ENCODE data around the gene PUM2. TPM values are rescaled to one million over a fixed set of nuclear protein-coding genes. Genes with fewer than 3 reads are reported as not detected.

Gene PUM2
- total RNA-seq, 1 experiment from 2014 or later: 25.7 TPM

- no peak for DNase-seq (ENCODE audit: low read depth)
These were observed 132.0 kb downstream of the PUM2 start for GRCh38 chr2:20218331-20219320.

- DNase-seq (ENCODE audit: low read depth): peak; percentile 70
These were observed 133.3 kb downstream of the PUM2 start for GRCh38 chr2:20217041-20217970.

DNA sequence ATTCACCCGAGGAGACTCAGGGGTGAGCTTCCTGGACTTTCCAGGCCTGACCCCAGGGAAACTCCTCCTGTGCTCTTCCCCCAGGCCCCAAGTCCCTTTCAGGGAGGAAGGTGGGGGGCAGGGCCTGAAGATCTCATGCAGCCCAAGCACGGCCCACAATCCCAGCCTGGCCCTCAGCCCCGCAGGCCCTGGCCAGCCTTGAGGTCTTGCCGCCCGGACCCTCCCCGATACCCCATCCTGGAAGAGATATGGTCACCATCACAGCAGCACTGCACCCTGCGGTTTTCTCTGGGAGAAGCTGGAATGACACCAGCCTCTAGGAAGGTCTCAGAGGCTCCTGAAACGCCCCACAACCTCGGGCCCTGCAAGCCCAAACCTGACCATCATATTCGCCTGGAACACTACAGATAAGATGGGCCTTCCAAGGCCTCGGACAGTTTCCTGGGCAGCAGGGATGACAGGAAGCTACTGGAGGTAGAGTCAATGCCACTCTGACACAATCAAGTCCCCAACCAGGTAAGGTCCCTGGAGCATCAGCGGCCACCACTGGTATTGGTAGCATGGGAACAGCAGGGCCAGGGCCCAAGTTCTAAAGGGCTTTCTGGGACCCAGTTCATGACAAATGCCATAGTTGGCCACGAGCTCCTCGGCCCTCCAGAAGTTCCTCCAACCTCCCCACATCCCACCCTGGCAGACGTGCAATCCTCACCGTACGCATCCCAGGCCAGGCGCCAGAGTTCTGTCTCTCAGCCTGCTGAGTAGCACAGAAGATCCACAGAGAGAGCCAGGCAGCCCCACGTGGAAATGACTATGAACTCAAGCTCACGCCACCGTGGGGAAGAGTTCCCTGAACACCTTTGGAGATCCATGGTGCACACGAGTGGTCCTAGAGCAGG lies 134.3 kb downstream of the PUM2 start:
- no peak for DNase-seq (ENCODE audit: low read depth)

- no peak for DNase-seq (ENCODE audit: low read depth)
These were observed 135.2 kb downstream of the PUM2 start for GRCh38 chr2:20215183-20216040.

DNA sequence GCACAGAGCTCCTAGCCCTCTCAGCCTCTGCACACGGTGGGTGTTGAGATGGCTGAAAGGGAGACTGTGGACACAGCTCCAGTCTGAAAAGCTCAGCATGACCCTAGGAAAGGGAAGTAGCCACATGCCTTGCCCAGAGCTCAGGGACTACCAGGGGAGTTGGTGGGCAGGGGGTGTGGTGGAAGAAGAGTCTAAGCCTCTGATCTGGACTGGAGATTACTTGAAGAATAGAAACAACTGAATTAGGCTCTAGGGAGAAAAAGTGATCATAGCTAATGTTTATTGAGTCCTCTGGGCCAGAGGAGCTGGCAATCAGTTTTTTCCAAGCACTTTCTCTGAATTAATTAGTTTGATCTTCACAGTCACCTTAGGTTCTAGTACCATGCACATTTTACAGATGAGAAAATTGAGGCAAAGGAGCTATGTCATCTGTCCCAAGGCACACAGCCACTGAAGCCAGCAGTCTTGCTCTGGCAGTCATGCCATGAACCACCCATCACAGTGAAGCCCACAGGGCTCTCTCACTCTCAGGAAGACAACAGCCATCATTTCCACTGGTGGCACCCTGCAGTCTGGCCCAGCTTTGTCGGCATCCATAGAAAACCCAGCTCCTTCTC lies 136.0 kb downstream of the PUM2 start:
- DNase-seq (ENCODE audit: low read depth): no peak

DNA sequence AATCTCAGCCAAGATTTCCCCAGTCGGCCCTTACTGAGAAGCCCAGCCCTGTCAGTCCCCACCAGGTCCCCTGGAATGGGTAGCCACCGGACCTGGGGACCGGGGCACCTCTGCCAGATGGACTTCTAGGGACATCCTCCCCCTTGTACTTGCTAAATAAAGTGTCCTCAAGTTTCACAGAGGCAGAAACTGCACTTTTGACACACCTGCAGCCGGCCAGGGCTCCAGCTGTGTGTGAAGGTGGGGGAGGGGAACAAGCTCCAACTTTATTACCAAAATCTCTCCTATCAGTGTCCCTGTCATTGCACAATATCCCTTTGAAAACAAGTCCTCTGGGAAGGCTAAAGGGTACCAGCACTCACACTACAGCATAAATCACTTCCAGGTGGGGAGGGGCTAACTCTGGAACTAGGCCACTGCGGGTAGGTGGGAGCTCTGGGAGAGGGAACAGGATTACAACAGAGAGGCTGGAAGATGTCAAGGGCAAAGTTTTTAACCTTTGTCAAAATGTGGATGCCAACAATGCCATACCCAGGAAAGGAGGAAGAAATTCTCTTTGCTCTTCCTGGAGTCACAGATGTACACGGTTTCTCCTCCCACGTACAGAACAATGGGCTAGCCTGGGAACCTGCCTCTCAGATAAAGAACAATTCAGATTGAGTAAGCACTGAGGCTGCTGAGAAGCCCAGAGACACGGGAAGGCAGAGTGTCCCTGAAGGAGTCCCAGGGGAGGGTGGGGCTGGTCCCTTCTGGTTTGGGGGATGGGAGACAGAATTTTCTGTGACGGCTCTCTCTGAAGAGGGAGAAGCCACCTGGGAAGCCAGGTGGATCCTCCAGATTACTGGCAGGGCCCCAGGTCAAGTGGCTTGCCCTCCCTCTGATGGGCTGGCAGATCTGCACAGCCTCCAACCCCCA lies 136.7 kb downstream of the PUM2 start:
- DNase-seq (ENCODE audit: low read depth): no peak

GRCh38 chr2:20212871-20213503 lies 137.7 kb downstream of the PUM2 start:
- DNase-seq (ENCODE audit: low read depth): no peak

GRCh38 chr2:20212459-20212870 lies 138.2 kb downstream of the PUM2 start:
- DNase-seq (ENCODE audit: low read depth): no peak

- DNase-seq (ENCODE audit: low read depth): no peak
These were observed 138.7 kb downstream of the PUM2 start for GRCh38 chr2:20211860-20212458.

DNA sequence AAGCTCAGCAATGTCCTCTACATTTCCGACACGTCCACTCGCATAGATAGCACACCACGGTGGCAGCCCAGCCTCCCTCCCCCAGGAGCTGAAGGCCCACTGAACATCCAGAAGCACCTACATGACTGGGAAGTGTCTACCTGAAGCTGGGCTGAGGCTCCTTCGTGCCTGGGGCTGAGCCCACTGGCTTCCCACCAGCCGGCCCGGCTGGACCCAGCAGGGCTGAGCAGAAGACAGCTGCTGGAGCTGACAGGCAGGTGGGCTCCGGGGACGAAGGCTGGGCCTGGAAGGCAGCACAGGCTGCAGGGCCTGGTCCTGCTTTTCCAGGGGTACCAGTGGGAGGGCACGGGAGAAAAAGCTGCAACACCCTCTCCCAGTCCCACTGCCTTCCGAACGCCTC lies 139.2 kb downstream of the PUM2 start:
- no peak for DNase-seq (ENCODE audit: low read depth)

DNA sequence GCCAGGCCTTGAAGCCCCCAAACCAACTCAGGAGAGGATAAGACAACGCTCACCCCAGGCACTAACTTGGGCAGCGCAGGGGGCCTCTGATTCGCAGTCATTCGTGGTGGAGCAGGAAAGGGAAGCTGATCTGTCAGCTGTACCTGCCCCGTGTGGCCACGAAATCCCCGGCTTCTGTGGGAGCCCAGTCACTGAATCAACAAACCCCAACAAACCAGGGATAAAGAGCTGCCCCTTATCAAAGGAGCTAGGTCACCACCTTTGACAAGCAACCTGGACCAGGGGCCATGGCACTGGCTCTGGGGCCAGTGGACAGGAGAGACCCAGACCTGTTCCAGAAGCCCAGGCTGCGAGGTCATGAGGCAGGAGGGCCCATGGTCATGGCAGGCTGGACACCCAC lies 140.2 kb downstream of the PUM2 start:
- DNase-seq (ENCODE audit: low read depth): no peak

DNA sequence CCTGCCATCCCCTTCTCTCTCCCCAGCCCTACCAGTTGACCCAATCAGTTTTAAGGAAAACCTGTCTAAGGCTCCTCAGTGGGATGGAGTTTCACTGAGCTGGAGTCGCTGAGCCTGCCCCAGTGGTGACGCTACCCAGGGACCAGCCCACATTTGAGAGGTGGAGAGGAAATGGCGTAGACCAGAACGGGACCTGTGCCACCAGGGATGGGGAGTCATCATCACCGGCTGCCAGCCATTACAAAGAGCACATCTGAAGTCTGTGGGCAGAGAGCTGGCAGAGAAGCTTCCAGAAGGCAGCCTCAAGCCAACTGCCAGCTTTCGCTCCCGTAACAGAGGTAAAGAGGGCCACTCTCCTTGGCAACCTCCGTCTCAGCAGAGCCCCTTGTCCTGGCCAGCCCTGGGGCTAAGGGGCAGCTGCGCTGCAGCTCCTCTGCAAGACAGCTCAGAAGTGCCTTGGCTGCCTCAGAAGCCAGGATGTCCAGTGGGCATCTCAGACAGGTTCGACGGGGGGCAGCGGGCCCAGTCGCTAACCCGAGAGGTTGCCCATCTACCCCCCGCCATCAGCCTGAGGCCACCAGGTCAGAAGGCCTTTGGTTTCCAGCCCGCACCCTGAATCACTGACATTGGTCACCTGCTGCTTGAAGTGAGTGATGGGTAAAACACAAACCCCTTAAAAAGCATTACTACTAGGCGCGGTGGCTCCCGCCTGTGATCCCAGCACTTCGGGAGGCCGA lies 141.1 kb downstream of the PUM2 start:
- no peak for DNase-seq (ENCODE audit: low read depth)

GRCh38 chr2:20208476-20208859 lies 142.2 kb downstream of the PUM2 start:
- no peak for DNase-seq (ENCODE audit: low read depth)

DNA sequence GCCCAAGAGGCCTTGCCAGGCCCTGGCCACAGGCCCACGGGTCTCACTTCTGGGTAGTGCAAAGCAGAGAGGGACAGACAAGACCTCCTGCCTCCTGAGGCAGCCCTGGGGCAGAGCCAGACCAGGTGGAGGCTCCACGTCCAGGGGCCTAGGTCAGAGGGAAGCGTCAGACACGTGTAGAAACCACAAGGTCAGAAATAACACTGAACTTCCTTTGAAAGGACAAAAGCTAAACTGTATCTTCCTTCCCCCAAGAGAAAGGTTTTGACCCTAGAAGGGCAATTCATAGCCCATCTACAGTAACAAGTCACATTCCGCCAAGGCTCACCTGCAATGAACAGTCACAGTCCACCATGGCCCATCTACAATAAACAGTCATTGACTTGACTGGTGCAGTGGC lies 143.6 kb downstream of the PUM2 start:
- no peak for DNase-seq (ENCODE audit: low read depth)

DNA sequence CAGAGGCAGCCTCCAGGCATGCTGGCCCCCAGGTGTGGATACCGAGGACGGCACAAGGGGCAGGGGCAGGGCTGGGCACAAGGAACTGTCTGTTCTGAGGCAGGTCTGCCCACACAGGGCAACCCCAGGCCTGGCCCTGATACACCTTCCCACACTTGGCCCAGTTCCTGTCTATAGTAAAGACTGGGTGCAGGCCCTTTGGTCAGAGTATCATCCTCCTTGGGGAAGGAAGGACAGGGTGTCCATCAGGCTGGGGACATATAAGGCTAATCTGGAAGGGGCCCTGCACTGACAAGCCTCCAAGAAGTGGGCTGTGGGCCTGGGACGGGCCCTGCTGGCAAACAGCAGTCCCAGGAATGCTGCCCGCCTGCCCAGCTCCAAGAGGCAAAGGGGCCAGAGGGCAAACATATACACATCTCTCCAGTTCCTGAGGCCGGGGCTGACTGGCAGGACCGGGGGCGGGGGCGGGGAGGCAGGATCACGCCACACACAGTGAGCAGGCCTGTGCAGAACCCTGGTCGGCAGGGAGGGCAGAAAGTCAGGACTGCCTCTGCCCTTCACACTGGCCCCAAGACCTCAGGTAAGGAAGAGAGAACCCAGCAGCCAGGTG lies 144.6 kb downstream of the PUM2 start:
- no peak for DNase-seq (ENCODE audit: low read depth)

- no peak for DNase-seq (ENCODE audit: low read depth)
These were observed 145.6 kb downstream of the PUM2 start for GRCh38 chr2:20205069-20205468.
